Measurements from ENCODE around the gene GIPC1. TPM values are rescaled to one million over a fixed set of nuclear protein-coding genes. Genes with fewer than 3 reads are reported as not detected.

GIPC1 gene
- total RNA-seq (2014; rRNA removed; shearing (Covaris generic)): 194 and 198 TPM in 2 replicates

GRCh38 chr19:14496029-14496833, at the start of gene GIPC1:
Gene GIPC1, minus strand, starts transcription at chr19:14496127. Its CDS starts 13,151 bp downstream, at chr19:14482976.

GRCh38 chr19:14529254-14530004, 33.5 kb upstream of the GIPC1 start, which contains the start of gene TECR:
Gene TECR, plus strand, starts transcription at chr19:14529594. Its CDS starts 103 bp downstream, at chr19:14529697.

GRCh38 chr19:14517840-14518505, 22.0 kb upstream of the GIPC1 start, which contains the start of gene DNAJB1:
Gene DNAJB1, minus strand, starts transcription at chr19:14518397. Its CDS starts 48 bp downstream, at chr19:14518349.

GRCh38 chr19:14475251-14476073, 20.5 kb downstream of the GIPC1 start, which contains the start of gene PTGER1:
Gene PTGER1, minus strand, starts transcription at chr19:14475354. Its CDS starts 1,034 bp downstream, at chr19:14474320.

GRCh38 chr19:14432791-14433553, 63.0 kb downstream of the GIPC1 start, which contains the start of gene PKN1:
Gene PKN1, plus strand, starts transcription at chr19:14433306. Its CDS starts 216 bp downstream, at chr19:14433522.

Small RNAs within 50 kb of the gene (small RNA-seq; reads per million reads assigned to genes)
- not detected for gene SNRPGP15

Other genes with a start within 250 kb of the GIPC1 start
- gene ADGRE5, start 114.7 kb downstream of the GIPC1 start, total RNA-seq (2014; rRNA removed; shearing (Covaris generic)): 66.4 and 85.1 TPM in 2 replicates
- gene DDX39A, start 76.8 kb downstream of the GIPC1 start, total RNA-seq (2014; rRNA removed; shearing (Covaris generic)): 232 and 245 TPM in 2 replicates
- gene PKN1, start 62.8 kb downstream of the GIPC1 start, total RNA-seq (2014; rRNA removed; shearing (Covaris generic)): 118 and 123 TPM in 2 replicates
- gene PTGER1, start 20.8 kb downstream of the GIPC1 start, total RNA-seq (2014; rRNA removed; shearing (Covaris generic)): 0.45 and 0.53 TPM in 2 replicates
- gene DNAJB1, start 22.3 kb upstream of the GIPC1 start, total RNA-seq (2014; rRNA removed; shearing (Covaris generic)): 104 and 105 TPM in 2 replicates
- gene TECR, start 33.5 kb upstream of the GIPC1 start, total RNA-seq (2014; rRNA removed; shearing (Covaris generic)): 93.7 and 114 TPM in 2 replicates
- 697 and 925 TPM in 2 replicates for gene NDUFB7, start 75.9 kb upstream of the GIPC1 start, total RNA-seq (2014; rRNA removed; shearing (Covaris generic))
- gene CLEC17A, start 87.0 kb upstream of the GIPC1 start, total RNA-seq (2014; rRNA removed; shearing (Covaris generic)): 0.21 TPM in 1 of 2 replicates, not detected in the other
- gene ADGRE3, start 178.7 kb upstream of the GIPC1 start, total RNA-seq (2014; rRNA removed; shearing (Covaris generic)): not detected in 2 replicates
- gene ZNF333, start 193.9 kb upstream of the GIPC1 start, total RNA-seq (2014; rRNA removed; shearing (Covaris generic)): 18.4 and 25.6 TPM in 2 replicates

Data from A375 (cell line).